Spinal cord (tissue), 10 donors: ENCODE measurements around the gene TMEM117. TPM values are rescaled to one million over a fixed set of nuclear protein-coding genes. Genes with fewer than 3 reads are reported as not detected.

Experiments
- DNase-seq, 6 donors: peaks; one replicate each; pipeline versions ENCODE4 v3.0.0 to v3.0.0-alpha.2; 2013 to 2015; ENCODE audit warnings: low spot score in 6 of 6, low read depth in 4 of 6
- H3K27ac ChIP-seq: one replicate; pipeline ENCODE4 v1.5.1; 2013; ENCODE audit warnings: low read depth, low read length, control low read depth
- H3K27me3 ChIP-seq: one replicate; pipeline ENCODE4 v1.6.1; 2013; ENCODE audit warnings: low read length; ENCODE audit not compliant: control insufficient read depth, insufficient read depth
- H3K36me3 ChIP-seq: one replicate; pipeline ENCODE4 v1.6.1; 2013; ENCODE audit warnings: low read length; ENCODE audit not compliant: control insufficient read depth, insufficient read depth
- H3K4me1 ChIP-seq: one replicate; pipeline ENCODE4 v1.6.1; 2013; ENCODE audit warnings: low read length; ENCODE audit not compliant: control insufficient read depth, insufficient read depth
- H3K4me3 ChIP-seq: one replicate; pipeline ENCODE4 v1.5.1; 2013; ENCODE audit warnings: low read depth, low read length, control low read depth
- H3K9me3 ChIP-seq: one replicate; pipeline ENCODE4 v1.6.1; 2013; ENCODE audit warnings: low read length; ENCODE audit not compliant: control insufficient read depth, insufficient read depth
- WGBS: methylation state at CpG from one replicate; pipeline ENCODE4 v1.1.5; 2013; ENCODE audit warnings: missing lambda C conversion rate; ENCODE audit not compliant: insufficient coverage; 5-methylcytosine and 5-hydroxymethylcytosine counted together
- polyA plus RNA-seq, 2 donors: library from polyadenylated mRNA; unstranded; fragments of 120-200 nt; gene quantifications; one replicate each; pipeline ENCODE4 v1.2.1, GENCODE V29; 2013; ENCODE audit not compliant: insufficient read length in 2 of 2
- total RNA-seq, 2 donors: library from RNA; depleted of rRNA in 1 of 2; stranded (reverse); fragments of 120-200 nt in 1 of 2; fragments of >200 nt in 1 of 2; gene quantifications; one replicate each; pipeline versions ENCODE4 v1.2.3 to v1.2.4, GENCODE V29; 2013 to 2014
- donor health status: healthy.

Gene TMEM117
- total and polyA plus RNA-seq, 4 donors, result 14.7 to 52.8 (median 23.1) TPM

DNA sequence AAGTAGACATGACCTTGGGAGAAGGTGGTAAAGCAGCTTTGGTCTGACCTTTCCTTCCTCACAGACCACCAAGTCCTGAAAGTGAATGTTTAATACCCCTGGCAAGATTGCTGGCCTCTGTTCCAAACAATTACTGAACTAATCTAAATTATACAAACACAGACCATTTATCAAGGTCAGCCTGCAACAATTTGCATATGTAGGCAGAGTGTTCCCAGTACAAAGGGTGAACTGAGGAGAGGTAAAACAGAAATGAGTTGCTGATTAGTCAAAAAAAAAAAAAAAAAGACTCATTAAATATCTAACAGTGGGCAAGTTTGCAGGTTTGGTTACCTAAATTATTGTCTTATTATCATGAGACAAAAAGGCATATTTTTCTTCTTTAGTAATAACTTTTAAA is 506.5 kb downstream of the TMEM117 start:
- peak in 2 of 6 donors; percentile 10 to 34 for DNase-seq
- Histone ChIP-seq H3K4me3 (no peak overlapping the region), H3K36me3 (no peaks in the 10 kb centered on the region), H3K9me3 (no peaks in the 10 kb centered on the region), H3K27me3 (no peaks in the 10 kb centered on the region), H3K4me1 (no peaks in the 10 kb centered on the region), H3K27ac (no peak overlapping the region)

DNA sequence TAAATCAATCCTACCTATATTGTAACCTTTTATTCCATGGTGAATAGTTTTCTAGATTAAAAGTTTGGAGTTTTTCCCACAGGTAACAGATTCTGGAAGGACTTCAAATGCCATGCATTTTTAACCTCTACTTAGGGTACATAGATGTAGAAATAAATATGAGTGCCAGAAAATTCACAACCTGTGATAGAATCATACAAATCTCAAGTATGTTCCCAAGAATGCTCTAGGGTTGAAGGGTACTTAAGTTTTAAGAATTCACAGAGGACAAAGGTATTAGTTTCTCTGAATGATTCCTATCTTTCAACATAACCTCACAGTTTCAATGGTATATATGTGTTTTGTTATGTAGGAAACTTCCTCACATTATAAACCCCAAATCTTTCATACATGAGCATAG is 511.3 kb downstream of the TMEM117 start:
- no peaks in the 10 kb centered on the region for H3K36me3 ChIP-seq
- no peaks in the 10 kb centered on the region for H3K9me3 ChIP-seq
- DNase-seq, result no peak

DNA sequence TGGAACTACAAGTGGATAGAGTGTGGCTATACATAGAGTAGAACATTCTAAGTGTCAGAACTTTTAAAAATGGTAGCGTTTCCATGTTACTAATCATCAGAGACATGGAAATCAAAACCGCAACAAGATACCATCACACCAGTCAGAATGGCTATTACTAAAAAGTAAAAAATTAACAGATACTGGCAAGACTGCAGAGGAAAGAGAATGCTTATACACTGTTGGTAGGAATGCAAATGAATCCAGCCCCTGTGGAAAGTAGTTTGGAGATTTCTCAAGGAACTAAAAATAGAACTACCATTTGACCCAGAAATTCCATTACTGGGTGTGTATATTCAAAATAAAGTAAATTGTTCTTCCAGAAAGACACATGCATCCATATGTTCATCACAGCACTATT is 521.6 kb downstream of the TMEM117 start:
- Histone ChIP-seq H3K4me1 (no peaks in the 10 kb centered on the region), H3K4me3 (no peak overlapping the region), H3K36me3 (no peaks in the 10 kb centered on the region), H3K9me3 (peaks cover 1% of the 10 kb centered on the region), H3K27ac (no peak overlapping the region), H3K27me3 (no peaks in the 10 kb centered on the region)
- WGBS, result no CpG with 5 or more reads among the region's 2 CpGs
- DNase-seq, result no peak

More for the DNA sequence above, 511.3 kb downstream of the TMEM117 start:
- H3K4me3 ChIP-seq, result no peak overlapping the region
- no peak overlapping the region for H3K27ac ChIP-seq
- no peaks in the 10 kb centered on the region for H3K27me3 ChIP-seq
- H3K4me1 ChIP-seq, result no peaks in the 10 kb centered on the region

DNA sequence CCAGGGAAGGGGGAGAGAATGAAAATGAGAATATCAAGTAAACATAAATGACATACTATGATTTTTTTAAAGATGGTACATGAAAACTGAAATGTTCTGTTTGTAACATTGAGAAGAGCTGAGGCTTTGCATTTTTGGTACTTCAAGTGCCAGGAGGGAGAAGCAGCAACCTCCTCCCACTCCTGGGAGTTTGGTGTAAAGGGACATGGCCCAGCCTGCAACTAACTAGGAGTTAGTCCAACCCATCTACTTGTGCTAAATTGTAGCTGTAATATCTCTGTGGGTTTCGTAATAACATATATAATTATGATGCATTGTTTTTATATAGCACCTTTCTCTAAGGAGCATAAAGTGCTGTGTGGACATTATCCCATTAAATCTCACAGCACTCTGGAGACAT is 522.8 kb downstream of the TMEM117 start:
- no peaks in the 10 kb centered on the region for H3K36me3 ChIP-seq
- H3K27ac ChIP-seq, result no peak overlapping the region
- H3K4me1 ChIP-seq, result no peaks in the 10 kb centered on the region
- H3K4me3 ChIP-seq, result no peak overlapping the region
- WGBS, result no CpG with 5 or more reads among the region's 1 CpG
- DNase-seq, result no peak
- H3K27me3 ChIP-seq, result no peaks in the 10 kb centered on the region
- H3K9me3 ChIP-seq, result peaks cover 1% of the 10 kb centered on the region

DNA sequence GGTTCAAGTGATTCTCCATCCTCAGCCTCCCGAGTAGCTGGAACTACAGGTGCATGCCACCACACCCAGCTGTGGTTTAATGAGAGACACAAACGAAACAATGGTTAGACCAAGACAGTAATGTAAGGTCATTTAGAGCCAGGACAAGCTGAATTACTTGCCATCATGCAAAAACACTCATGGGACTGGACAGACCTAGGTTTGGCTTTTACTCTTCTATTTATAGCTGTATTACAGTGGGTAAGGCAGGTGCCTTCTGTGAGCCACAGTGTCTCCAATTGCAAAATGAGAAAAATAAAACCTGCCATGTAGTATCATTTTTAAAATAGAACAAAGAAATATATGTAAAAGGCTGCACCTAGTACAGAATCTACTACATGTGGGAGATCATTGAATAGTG is 527.1 kb downstream of the TMEM117 start:
- Histone ChIP-seq H3K36me3 (no peaks in the 10 kb centered on the region), H3K27me3 (no peaks in the 10 kb centered on the region), H3K4me1 (no peaks in the 10 kb centered on the region), H3K27ac (no peak overlapping the region), H3K9me3 (peaks cover under 1% of the 10 kb centered on the region), H3K4me3 (no peak overlapping the region)
- WGBS, result 60% methylated on average over 1 of the region's 2 CpGs
- no peak for DNase-seq

DNA sequence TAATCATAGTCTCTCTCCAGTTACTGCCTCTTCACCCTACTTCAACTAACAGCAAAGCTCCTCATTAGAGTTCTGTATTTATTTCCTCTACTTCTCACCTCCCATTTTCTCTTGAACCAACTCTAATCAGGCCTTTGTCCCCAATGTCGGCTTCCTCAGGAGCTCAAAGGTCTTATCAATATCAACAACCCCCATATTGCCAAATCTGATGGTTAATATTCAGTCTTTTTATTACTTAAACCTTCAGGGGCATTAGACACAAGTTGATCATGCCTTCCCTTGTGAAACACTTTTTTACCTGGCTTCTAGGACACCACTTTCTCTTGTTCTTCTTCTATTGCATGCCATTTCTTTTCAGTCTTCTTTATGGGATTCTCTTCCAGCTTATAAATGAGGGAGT is 531.3 kb downstream of the TMEM117 start:
- 100% methylated on average over 1 of the region's 1 CpG for WGBS
- DNase-seq, result no peak
- H3K4me1 ChIP-seq, result no peaks in the 10 kb centered on the region

DNA sequence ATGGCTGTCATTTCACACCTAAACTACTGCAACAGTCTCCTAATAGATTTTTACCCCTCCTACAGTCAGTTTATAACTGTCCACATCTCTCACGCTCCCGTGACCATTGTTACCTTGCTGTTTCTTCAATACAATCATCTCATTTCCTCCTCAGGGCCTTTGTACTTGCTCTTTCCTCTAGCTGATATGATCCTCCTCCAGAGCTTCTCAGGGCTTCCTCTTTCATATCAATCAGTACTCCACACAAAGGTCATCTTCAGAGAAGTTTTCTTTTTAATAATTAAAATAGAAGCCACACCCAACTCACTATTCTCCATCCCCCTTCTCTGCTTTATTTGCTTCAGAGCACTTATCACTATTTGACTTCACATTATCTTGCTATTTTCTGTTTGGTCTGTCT is 532.0 kb downstream of the TMEM117 start:
- no peaks in the 10 kb centered on the region for H3K36me3 ChIP-seq
- no peaks in the 10 kb centered on the region for H3K9me3 ChIP-seq
- H3K4me3 ChIP-seq, result no peak overlapping the region
- no peaks in the 10 kb centered on the region for H3K27me3 ChIP-seq
- no peaks in the 10 kb centered on the region for H3K4me1 ChIP-seq
- no peak for DNase-seq
- no peak overlapping the region for H3K27ac ChIP-seq
- 95% methylated on average over 2 of the region's 2 CpGs for WGBS

More for the DNA sequence above, 531.3 kb downstream of the TMEM117 start:
- H3K27me3 ChIP-seq, result no peaks in the 10 kb centered on the region
- no peak overlapping the region for H3K27ac ChIP-seq
- no peak overlapping the region for H3K4me3 ChIP-seq
- H3K9me3 ChIP-seq, result no peaks in the 10 kb centered on the region
- H3K36me3 ChIP-seq, result no peaks in the 10 kb centered on the region

DNA sequence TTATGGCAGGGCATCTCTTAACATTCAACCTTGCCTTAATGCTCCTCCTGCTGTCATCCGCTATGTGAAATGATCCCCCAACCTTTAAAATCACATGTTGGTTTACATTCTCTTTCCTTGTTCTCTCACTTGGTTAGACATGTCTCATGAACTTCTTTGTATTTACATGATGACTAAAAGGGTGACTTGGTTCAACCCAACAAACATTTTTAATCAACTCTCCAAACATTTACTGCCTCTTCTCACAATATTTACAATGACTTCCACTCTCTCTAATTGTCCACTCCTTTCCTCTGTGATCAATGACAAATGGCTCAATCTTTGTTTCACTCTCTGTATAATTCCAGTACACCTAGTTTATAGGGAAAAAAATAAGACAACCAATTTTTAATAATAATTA is 534.1 kb downstream of the TMEM117 start:
- WGBS, result 100% methylated on average over 1 of the region's 1 CpG
- DNase-seq, result no peak
- Histone ChIP-seq H3K27me3 (no peaks in the 10 kb centered on the region), H3K36me3 (no peaks in the 10 kb centered on the region), H3K4me1 (no peaks in the 10 kb centered on the region), H3K27ac (no peak overlapping the region), H3K4me3 (no peak overlapping the region), H3K9me3 (no peaks in the 10 kb centered on the region)

DNA sequence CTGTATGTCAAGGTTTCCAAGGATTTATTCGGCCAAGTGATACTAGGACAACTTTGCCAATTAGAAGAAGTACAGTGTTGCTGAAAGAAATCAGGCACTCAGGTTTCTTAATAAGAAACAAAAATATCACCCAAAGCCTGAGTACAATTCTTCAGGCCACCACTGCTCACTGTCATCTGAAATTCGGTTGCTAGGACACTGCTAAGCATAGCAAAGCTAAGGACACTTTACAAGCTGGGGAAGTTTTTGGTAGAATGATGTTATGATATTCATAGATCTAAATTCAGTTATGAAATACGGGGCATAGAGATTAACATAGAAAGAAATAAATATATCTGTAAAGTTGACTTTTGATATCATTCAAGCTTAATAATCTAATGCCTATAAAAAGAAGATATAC is 535.1 kb downstream of the TMEM117 start:
- Histone ChIP-seq H3K4me1 (no peaks in the 10 kb centered on the region), H3K9me3 (no peaks in the 10 kb centered on the region), H3K36me3 (no peaks in the 10 kb centered on the region), H3K27me3 (no peaks in the 10 kb centered on the region), H3K4me3 (no peak overlapping the region), H3K27ac (no peak overlapping the region)
- DNase-seq, result peak in 1 of 6 donors; percentile 42
- no CpG with 5 or more reads among the region's 3 CpGs for WGBS

DNA sequence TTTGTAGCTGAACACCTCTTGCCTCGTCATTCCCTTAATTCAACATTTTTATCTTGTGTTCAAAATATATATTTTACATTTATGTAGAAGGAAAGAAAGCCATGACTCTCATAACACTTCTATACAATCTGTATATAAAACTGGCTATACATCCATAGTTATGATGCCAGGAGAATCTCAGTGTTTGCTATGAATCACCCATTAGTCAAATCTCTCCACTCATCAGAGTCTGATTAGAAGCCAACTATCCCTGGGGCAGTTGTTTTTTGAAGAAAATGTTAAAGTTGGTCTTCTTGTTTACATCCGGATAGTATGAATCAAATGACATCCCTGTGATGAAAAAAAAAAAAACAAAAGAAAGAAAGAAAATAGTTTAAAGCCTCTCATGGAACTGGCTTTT is 536.4 kb downstream of the TMEM117 start:
- Histone ChIP-seq H3K4me1 (no peaks in the 10 kb centered on the region), H3K27ac (no peak overlapping the region), H3K9me3 (no peaks in the 10 kb centered on the region), H3K4me3 (no peak overlapping the region), H3K27me3 (no peaks in the 10 kb centered on the region), H3K36me3 (no peaks in the 10 kb centered on the region)
- WGBS, result no CpG with 5 or more reads among the region's 2 CpGs
- no peak for DNase-seq
